Tibial nerve (tissue), 4 donors: ENCODE data around the gene SETDB1. TPM values are rescaled to one million over a fixed set of nuclear protein-coding genes. Genes with fewer than 3 reads are reported as not detected.

Source experiments
- DNase-seq, 2 donors: peaks; one replicate each; pipeline ENCODE4 v3.0.0-alpha.2; 2019; ENCODE audit warnings: low spot score in 2 of 2
- H3K27ac ChIP-seq, 4 donors: fragments of 200-600 bp; sonication (generic) in 3 of 4; one replicate each; pipeline ENCODE4 v1.5.1; 2017 to 2019; ENCODE audit warnings: mild to moderate bottlenecking in 1 of 4
- H3K27me3 ChIP-seq, 2 donors: fragments of 200-600 bp; sonication (generic) in 1 of 2; one replicate each; pipeline versions ENCODE4 v1.5.1 to v1.6.0; 2017 to 2019
- H3K36me3 ChIP-seq, 3 donors: fragments of 200-600 bp; sonication (generic); one replicate each; pipeline ENCODE4 v1.5.1; 2018 to 2019
- H3K4me1 ChIP-seq, 4 donors: fragments of 200-600 bp; sonication (generic) in 3 of 4; one replicate each; pipeline ENCODE4 v1.5.1; 2017 to 2019
- H3K4me3 ChIP-seq, 4 donors: fragments of 200-600 bp; sonication (generic) in 3 of 4; one replicate each; pipeline ENCODE4 v1.5.1; 2017 to 2019; ENCODE audit warnings: mild to moderate bottlenecking in 1 of 4, moderate library complexity in 1 of 4
- H3K9me3 ChIP-seq, 4 donors: fragments of 200-600 bp; sonication (generic) in 3 of 4; one replicate each; pipeline ENCODE4 v1.5.1; 2017 to 2019
- EP300 ChIP-seq, 2 donors: sonication (generic); formaldehyde crosslinking; IDR thresholded peaks; one replicate each; pipeline ENCODE4 v1.6.1; 2017; ENCODE audit warnings: antibody characterized with exemption in 2 of 2, mild to moderate bottlenecking in 1 of 2
- POLR2A ChIP-seq, 2 donors: fragments of 450-650 bp; IDR thresholded peaks; one replicate each; pipeline ENCODE4 v1.6.1; 2017; ENCODE audit warnings: antibody characterized with exemption in 2 of 2, mild to moderate bottlenecking in 2 of 2, moderate library complexity in 2 of 2
- WGBS, 2 donors: methylation state at CpG; one replicate each; pipeline ENCODE4 v1.1.5; 2018; 5-methylcytosine and 5-hydroxymethylcytosine counted together
- total RNA-seq, 4 donors: library from RNA; depleted of rRNA; stranded (reverse); fragments of >200 nt; gene quantifications; one replicate each; pipeline ENCODE4 v1.1.0, GENCODE V29; 2016
- TF ChIP-seq, protein P1 (sequence below), 5 experiments: fragments of 200-600 bp in 3 of 5; fragments of 450-650 bp in 2 of 5; sonication (generic) in 3 of 5; IDR thresholded peaks; one replicate each; pipeline ENCODE4 v1.5.1; 2016 to 2019; ENCODE audit warnings: antibody characterized with exemption in 5 of 5, mild to moderate bottlenecking in 3 of 5, moderate library complexity in 2 of 5

Gene SETDB1
- total RNA-seq, 4 donors from 2014 or later = 30.6 to 42.9 (median 35.3) TPM

DNA sequence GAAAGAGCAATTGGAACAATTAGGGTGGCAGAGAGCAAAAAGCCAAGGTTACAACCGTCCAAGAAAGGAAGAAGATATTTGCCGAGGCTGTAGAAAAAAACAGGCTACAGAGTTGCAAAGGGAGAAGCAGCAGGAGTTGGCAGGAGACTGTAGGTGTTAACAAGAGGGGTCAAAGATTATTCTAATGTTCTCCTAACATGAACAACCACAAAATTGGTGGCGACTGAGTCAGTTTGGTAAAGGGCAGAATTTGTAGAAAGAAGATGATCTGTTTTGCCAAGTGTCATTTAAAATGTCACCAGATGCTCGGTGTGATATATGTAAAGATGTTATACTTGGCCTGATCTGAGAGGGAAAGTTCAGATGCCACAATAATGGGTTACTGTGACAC is 81.7 kb downstream of the SETDB1 start:
- no peak for DNase-seq
- Histone ChIP-seq H3K4me3 (peak overlapping the region in 3 of 4 donors; percentile 62 to 73 (median 66)), H3K27ac (peak overlapping the region; percentile 83 to 96 (median 91)), H3K27me3 (no peaks in the 10 kb centered on the region), H3K4me1 (peaks cover 0 to 84% (median 50%) of the 10 kb centered on the region in 4 donors), H3K36me3 (no peaks in the 10 kb centered on the region), H3K9me3 (no peaks in the 10 kb centered on the region)
- WGBS, 2 donors = 10 to 14% methylated on average over 4 of the region's 4 CpGs
- TF ChIP-seq POLR2A (IDR thresholded peaks at IDR 0.05) = no peak
- TF ChIP-seq EP300 (IDR thresholded peaks at IDR 0.05) = no peak
- TF ChIP-seq, protein P1, sequence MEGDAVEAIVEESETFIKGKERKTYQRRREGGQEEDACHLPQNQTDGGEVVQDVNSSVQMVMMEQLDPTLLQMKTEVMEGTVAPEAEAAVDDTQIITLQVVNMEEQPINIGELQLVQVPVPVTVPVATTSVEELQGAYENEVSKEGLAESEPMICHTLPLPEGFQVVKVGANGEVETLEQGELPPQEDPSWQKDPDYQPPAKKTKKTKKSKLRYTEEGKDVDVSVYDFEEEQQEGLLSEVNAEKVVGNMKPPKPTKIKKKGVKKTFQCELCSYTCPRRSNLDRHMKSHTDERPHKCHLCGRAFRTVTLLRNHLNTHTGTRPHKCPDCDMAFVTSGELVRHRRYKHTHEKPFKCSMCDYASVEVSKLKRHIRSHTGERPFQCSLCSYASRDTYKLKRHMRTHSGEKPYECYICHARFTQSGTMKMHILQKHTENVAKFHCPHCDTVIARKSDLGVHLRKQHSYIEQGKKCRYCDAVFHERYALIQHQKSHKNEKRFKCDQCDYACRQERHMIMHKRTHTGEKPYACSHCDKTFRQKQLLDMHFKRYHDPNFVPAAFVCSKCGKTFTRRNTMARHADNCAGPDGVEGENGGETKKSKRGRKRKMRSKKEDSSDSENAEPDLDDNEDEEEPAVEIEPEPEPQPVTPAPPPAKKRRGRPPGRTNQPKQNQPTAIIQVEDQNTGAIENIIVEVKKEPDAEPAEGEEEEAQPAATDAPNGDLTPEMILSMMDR (IDR thresholded peaks at IDR 0.05) = no peak

DNA sequence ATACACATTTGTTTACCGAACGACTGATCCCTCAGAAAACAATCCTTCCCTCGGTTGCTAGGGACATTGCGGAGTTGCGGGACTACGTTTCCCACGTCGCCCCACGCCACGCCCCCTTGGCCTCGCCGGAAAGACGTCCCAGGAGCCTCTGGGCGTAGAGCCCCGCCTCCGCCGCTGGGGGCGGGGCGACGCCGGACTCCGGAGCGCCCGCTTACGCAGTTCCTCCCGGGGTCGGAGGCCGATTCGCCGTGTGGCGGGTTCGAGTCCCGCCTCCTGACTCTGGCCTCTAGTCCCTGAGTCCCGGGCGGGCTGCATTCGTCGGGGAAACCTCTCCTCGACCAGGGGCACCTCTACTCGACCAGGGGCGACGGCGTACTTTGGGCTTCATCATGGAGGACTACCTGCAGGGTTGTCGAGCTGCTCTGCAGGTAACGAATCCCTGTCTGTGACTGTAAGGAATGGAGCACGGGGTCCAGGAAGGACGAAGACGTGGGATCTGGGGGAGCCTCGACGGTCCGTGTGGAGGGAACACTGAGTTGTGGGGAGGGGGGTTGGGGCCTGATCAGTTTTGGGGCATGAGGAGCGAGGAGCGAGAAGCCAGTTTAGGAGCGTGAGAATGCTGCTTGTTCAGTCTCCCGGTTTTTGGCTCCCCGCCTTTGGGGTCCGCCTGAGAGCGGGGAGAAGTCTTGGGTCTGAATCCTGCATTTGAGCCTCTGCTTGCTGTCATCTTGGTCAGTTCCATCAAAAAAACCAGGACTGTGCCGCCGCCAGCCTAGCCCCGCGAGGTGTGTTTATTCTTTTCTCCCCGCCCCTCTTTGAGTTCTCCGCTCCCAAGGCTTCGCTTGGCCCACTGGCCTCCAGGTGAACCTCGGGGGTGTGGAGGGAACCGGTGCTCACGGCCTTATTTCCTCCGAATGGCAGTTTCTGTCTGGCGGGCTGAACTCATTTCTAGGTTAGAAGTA is 82.4 kb downstream of the SETDB1 start, which contains the start of gene PRUNE1:
Gene PRUNE1 (plus strand): TSS at position 206 of the 962 bp plus-strand sequence. CDS start 184 bp downstream, at position 390.
- Histone ChIP-seq H3K27ac (peak within 1 kb of the TSS; percentile 83 to 96 (median 91)), H3K4me1 (peaks cover 0 to 84% (median 48%) of the 10 kb centered on the region in 4 donors), H3K27me3 (no peaks in the 10 kb centered on the region), H3K36me3 (no peaks in the 10 kb centered on the region), H3K9me3 (no peaks in the 10 kb centered on the region), H3K4me3 (peak within 1 kb of the TSS; percentile 62 to 81 (median 70))
- 1% methylated on average over 48 to 54 of the region's 69 CpGs for WGBS, 2 donors
- TF ChIP-seq POLR2A (IDR thresholded peaks at IDR 0.05) = peak; percentile 38 to 84
- TF ChIP-seq EP300 (IDR thresholded peaks at IDR 0.05) = peak; percentile 91 to 95
- TF ChIP-seq, protein P1 (IDR thresholded peaks at IDR 0.05) = peak in 3 of 5 experiments; percentile 22 to 54 (median 49)
- peak; percentile 88 to 91 for DNase-seq

DNA sequence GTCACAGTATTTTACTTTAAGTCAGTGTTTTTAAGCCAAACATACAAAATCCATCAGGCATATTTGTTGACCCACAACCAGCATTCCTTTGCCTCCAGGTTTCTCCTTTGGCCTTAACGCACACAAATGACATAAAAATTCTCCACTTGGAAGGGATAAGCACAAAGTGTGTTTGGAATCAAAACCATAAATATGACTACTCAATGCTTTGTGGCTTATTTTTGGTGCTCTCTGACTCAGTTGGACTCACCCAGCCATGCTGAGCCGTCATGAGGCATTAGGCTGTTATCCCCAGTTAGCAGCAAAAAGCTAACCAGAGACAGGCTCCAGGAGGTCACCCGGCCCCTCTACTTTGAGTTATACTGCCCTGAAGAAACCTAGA is 83.0 kb downstream of the SETDB1 start:
- 35 to 40% methylated on average over 3 of the region's 3 CpGs for WGBS, 2 donors
- H3K4me1 ChIP-seq = peaks cover 0 to 81% (median 47%) of the 10 kb centered on the region in 4 donors
- no peak for DNase-seq
- no peaks in the 10 kb centered on the region for H3K9me3 ChIP-seq
- H3K4me3 ChIP-seq = peak overlapping the region; percentile 62 to 81 (median 70)
- TF ChIP-seq, protein P1 (IDR thresholded peaks at IDR 0.05) = no peak
- TF ChIP-seq POLR2A (IDR thresholded peaks at IDR 0.05) (no peak), EP300 (IDR thresholded peaks at IDR 0.05) (no peak)
- peak overlapping the region; percentile 83 to 96 (median 91) for H3K27ac ChIP-seq
- no peaks in the 10 kb centered on the region for H3K27me3 ChIP-seq
- no peaks in the 10 kb centered on the region for H3K36me3 ChIP-seq

DNA sequence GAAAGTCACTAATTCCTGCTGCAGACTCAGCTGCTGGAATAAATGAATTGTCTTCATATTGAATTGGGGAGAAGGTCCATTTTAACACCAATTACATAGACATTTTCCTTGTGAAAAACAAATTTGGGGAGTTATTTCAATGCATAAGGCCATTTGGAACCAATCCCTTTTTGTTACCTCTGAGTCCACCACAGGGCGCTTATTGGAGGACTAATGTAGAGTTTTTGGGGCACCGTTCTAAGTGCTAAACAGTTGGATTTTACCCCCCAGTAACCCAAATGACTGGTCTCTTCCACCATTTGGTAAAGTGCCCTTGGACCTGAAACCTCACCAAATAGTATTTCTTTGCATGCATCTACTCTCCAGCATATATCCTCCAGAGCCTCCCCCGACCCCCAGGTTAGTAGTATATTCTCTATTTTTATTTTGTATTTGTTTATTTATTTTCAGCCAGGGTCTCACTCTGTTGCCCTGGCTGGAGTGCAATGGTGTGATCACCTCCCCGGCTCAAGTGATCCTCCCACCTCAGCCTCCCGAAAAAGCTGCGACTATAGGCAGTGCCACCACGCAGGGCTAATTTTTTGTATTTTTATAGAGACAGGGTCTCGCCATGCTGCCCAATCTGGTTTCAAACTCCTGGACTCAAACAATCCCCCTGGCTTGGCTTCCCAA is 83.6 kb downstream of the SETDB1 start:
- TF ChIP-seq EP300 (IDR thresholded peaks at IDR 0.05) (no peak), POLR2A (IDR thresholded peaks at IDR 0.05) (no peak)
- TF ChIP-seq, protein P1 (IDR thresholded peaks at IDR 0.05) = no peak
- H3K27ac ChIP-seq = peak overlapping the region; percentile 83 to 96 (median 91)
- no peak overlapping the region for H3K4me3 ChIP-seq
- H3K27me3 ChIP-seq = no peaks in the 10 kb centered on the region
- no peak for DNase-seq
- peaks cover 0 to 75% (median 43%) of the 10 kb centered on the region in 4 donors for H3K4me1 ChIP-seq
- 96% methylated on average over 8 of the region's 8 CpGs for whole genome bisulfite sequencing, 2 donors
- H3K36me3 ChIP-seq = no peaks in the 10 kb centered on the region
- no peaks in the 10 kb centered on the region for H3K9me3 ChIP-seq
